ENCODE data around the gene FLYWCH1. TPM values are rescaled to one million over a fixed set of nuclear protein-coding genes. Genes with fewer than 3 reads are reported as not detected.

FLYWCH1 gene
- total and polyA plus RNA-seq, 4 donors: 3.9 to 12.2 (median 7.8) TPM

- no peak for TF ChIP-seq REST (IDR thresholded peaks at IDR 0.05)
- no peak for TF ChIP-seq RXRA (IDR thresholded peaks at IDR 0.05)
These were observed 73.7 kb downstream of the FLYWCH1 start (continued) for GRCh38 chr16:2985462-2985861.

GRCh38 chr16:2985893-2986355 is 74.2 kb downstream of the FLYWCH1 start:
- no peaks in the 10 kb centered on the region for H3K27me3 ChIP-seq (ENCODE audit: control insufficient read depth in 4 of 4, insufficient read depth in 4 of 4, low read length in 3 of 4)
- no peak for TF ChIP-seq GABPA (IDR thresholded peaks at IDR 0.05 in 1 of 2, conservative IDR thresholded peaks at IDR 0.05 in 1 of 2)
- no peak for TF ChIP-seq TAF1 (conservative IDR thresholded peaks at IDR 0.05)
- no peak for TF ChIP-seq EGR1 (IDR thresholded peaks at IDR 0.05; ENCODE audit: low read depth in 2 of 2)
- no peak for TF ChIP-seq RAD21 (IDR thresholded peaks at IDR 0.05)
- TF ChIP-seq CTCF (IDR thresholded peaks at IDR 0.05; ENCODE audit: low read depth, low read length, missing input control): no peak
- no peak for TF ChIP-seq HNF4G (IDR thresholded peaks at IDR 0.05)
- H3K36me3 ChIP-seq (ENCODE audit: control insufficient read depth in 4 of 4, insufficient read depth in 3 of 4, low read depth in 1 of 4, low read length in 3 of 4): no peaks in the 10 kb centered on the region
- peaks cover 0 to 23% (median 10%) of the 10 kb centered on the region in 4 donors for H3K4me1 ChIP-seq (ENCODE audit: control insufficient read depth in 4 of 4, insufficient read depth in 4 of 4, low read length in 3 of 4)
- 55% methylated on average over 15 of the region's 15 CpGs for WGBS
- H3K4me3 ChIP-seq (ENCODE audit: low read depth in 1 of 3, low read length in 3 of 3): no peak overlapping the region
- no peak for DNase-seq (ENCODE audit: low spot score)
- H3K9me3 ChIP-seq (ENCODE audit: control insufficient read depth in 4 of 4, low read length in 3 of 4): no peaks in the 10 kb centered on the region
- H3K9ac ChIP-seq (ENCODE audit: low read depth in 1 of 2, low read length in 2 of 2): no peak overlapping the region
- no peak overlapping the region for H3K27ac ChIP-seq (ENCODE audit: low read depth in 1 of 2, low read length in 2 of 2)

GRCh38 chr16:2986623-2987188 is 75.0 kb downstream of the FLYWCH1 start:
- Histone ChIP-seq H3K9ac (ENCODE audit: low read depth in 1 of 2, low read length in 2 of 2) (no peak overlapping the region), H3K4me1 (ENCODE audit: control insufficient read depth in 4 of 4, insufficient read depth in 4 of 4, low read length in 3 of 4) (peaks cover 0 to 17% (median 9%) of the 10 kb centered on the region in 4 donors), H3K9me3 (ENCODE audit: control insufficient read depth in 4 of 4, low read length in 3 of 4) (no peaks in the 10 kb centered on the region), H3K4me3 (ENCODE audit: low read depth in 1 of 3, low read length in 3 of 3) (no peak overlapping the region), H3K36me3 (ENCODE audit: control insufficient read depth in 4 of 4, insufficient read depth in 3 of 4, low read depth in 1 of 4, low read length in 3 of 4) (no peaks in the 10 kb centered on the region), H3K27me3 (ENCODE audit: control insufficient read depth in 4 of 4, insufficient read depth in 4 of 4, low read length in 3 of 4) (no peaks in the 10 kb centered on the region), H3K27ac (ENCODE audit: low read depth in 1 of 2, low read length in 2 of 2) (no peak overlapping the region)
- no peak for TF ChIP-seq REST (IDR thresholded peaks at IDR 0.05)
- TF ChIP-seq GABPA (IDR thresholded peaks at IDR 0.05 in 1 of 2, conservative IDR thresholded peaks at IDR 0.05 in 1 of 2): no peak
- TF ChIP-seq TAF1 (conservative IDR thresholded peaks at IDR 0.05): no peak
- no peak for TF ChIP-seq HNF4G (IDR thresholded peaks at IDR 0.05)
- no peak for TF ChIP-seq EGR1 (IDR thresholded peaks at IDR 0.05; ENCODE audit: low read depth in 2 of 2)
- TF ChIP-seq JUND (IDR thresholded peaks at IDR 0.05): no peak
- no peak for TF ChIP-seq CTCF (IDR thresholded peaks at IDR 0.05; ENCODE audit: low read depth, low read length, missing input control)
- no peak for TF ChIP-seq FOXA1 (IDR thresholded peaks at IDR 0.05)
- no peak for TF ChIP-seq MAX (IDR thresholded peaks at IDR 0.05)
- TF ChIP-seq RAD21 (IDR thresholded peaks at IDR 0.05): no peak
- TF ChIP-seq YY1 (IDR thresholded peaks at IDR 0.05): no peak
- TF ChIP-seq SP1 (IDR thresholded peaks at IDR 0.05): no peak
- DNase-seq (ENCODE audit: low spot score): no peak
- 86% methylated on average over 17 of the region's 17 CpGs for WGBS

Data from liver (tissue), 9 donors.